NCI-H69 (cell line): ENCODE measurements around the gene BLACAT1.
"Not testable (repeated sequence)": the region's sequence is repeated elsewhere in the genome, so short reads cannot be mapped to it uniquely, and the experiment has no call there.

Experiments
- DNase-seq: peaks from one replicate; lab custom pipeline; 2025; lab: John Stamatoyannopoulos, UW

Gene BLACAT1

GRCh38 chr1:205417870-205418635, 37.8 kb downstream of the BLACAT1 start:
- DNase-seq = no peak

DNA sequence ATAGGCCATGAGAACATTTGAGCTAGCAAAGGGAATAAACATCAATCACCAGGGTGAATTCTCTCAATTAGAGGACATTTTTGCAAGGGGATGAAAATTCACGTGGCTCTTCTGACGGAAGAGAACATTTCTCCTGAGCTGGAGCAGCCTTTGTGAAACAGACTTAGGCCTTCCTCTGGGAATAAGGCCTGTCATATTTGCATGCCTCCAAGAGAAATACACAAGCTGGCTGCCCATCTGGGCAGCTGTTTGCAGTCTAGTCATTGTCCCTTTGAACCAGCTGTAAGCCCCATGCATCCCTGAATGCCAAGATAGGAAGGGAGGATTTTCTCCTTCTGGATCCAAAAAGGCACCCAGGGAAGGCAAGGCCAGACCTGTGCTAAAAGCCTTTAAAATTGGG, 39.5 kb downstream of the BLACAT1 start:
- peak; percentile 71 for DNase-seq

DNA sequence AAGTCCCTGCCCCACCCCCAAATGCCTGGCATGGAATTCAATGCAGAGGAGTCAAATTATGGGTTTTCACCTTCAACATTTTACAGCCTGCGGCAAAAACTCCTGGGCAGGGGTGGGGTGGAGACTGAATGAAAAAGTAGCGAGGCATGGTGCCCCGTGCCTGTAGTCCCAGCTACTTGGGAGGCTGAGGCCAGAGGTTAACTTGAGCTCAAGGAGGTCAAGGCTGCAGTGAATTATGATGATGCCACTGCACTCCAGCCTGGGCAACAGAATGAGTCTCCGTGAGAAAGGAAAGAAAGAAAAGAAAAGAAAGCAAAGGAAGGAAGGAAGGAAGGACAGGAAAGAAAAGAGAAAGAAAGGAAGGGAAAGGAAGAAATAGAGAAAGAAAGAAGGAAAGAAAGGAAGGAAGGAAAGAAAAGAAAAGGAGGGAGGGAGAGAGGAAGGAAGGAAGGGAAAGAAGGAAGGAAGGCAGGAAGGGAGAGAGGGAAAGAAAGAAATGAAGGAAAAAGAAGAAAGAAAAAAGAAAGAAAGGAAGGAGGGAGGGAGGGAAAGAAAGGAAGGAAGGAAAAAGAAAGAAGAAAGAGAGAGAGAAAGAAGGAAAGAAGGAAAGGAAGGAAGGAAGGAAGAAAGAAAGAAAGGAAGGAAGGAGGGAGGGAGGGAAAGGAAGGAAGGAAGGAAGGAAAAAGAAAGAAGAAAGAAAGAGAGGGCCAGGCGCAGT, 45.1 kb downstream of the BLACAT1 start:
- peak; percentile 90 for DNase-seq

DNA sequence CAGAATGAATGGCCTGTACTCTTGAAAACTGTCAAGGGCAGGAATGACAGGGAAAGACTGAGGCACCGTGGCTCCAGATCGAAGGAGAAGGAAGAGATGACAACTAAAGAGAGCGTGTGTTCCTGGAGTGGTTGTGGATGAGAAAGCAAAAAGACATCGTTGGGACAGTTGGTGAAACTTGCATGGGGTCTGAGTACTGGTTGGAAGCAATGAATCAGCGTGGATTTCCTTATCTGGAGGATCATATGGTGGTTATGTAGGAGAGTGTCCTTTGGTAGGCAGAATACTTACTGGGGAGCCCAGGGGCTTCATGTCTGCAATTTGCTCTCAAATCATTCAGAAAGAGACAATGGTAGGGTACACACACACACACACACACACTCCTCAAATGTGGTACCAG, 47.9 kb downstream of the BLACAT1 start:
- DNase-seq = no peak

DNA sequence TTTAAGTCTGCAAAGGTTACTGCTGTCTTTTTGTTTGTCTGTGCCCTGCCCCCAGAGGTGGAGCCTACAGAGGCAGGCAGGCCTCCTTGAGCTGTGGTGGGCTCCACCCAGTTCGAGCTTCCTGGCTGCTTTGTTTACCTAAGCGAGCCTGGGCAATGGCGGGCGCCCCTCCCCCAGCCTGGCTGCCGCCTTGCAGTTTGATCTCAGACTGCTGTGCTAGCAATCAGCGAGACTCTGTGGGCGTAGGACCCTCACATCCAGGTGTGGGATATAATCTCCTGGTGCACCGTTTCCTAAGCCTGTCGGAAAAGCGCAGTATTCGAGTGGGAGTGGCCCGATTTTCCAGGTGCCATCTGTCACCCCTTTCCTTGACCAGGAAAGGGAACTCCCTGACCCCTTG, 49.6 kb downstream of the BLACAT1 start:
- DNase-seq = not testable (repeated sequence)
